H9 (cell line): Measurements from ENCODE around the gene CASD1. TPM values are rescaled to one million over a fixed set of nuclear protein-coding genes. Genes with fewer than 3 reads are reported as not detected.

ENCODE experiments used
- DNase-seq: peaks from one replicate; pipeline ENCODE4 v3.0.0-alpha.2; 2017
- H2AFZ ChIP-seq: one replicate; pipeline ENCODE4 v1.6.1; 2013; ENCODE audit warnings: mild to moderate bottlenecking, low read length, control low read depth, moderate library complexity
- H2AK5ac ChIP-seq: 2 replicates; pipeline ENCODE4 v1.6.1; 2013; ENCODE audit warnings: low read length, control low read depth, mixed read lengths; ENCODE audit not compliant: insufficient read length
- H2BK120ac ChIP-seq: one replicate; pipeline ENCODE4 v1.6.1; 2013; ENCODE audit warnings: low read depth, mild to moderate bottlenecking, low read length, control low read depth, inconsistent platforms; ENCODE audit not compliant: poor library complexity, severe bottlenecking
- H2BK12ac ChIP-seq: 2 replicates; pipeline ENCODE4 v1.6.1; 2013; ENCODE audit warnings: low read length, control low read depth, mixed read lengths, low read depth; ENCODE audit not compliant: insufficient read length
- H2BK15ac ChIP-seq: 2 replicates; pipeline ENCODE4 v1.6.1; 2013; ENCODE audit warnings: low read depth, low read length, control low read depth
- H2BK20ac ChIP-seq: one replicate; pipeline ENCODE4 v1.6.1; 2013; ENCODE audit warnings: low read depth, mild to moderate bottlenecking, low read length, control low read depth, inconsistent platforms; ENCODE audit not compliant: poor library complexity, severe bottlenecking
- H2BK5ac ChIP-seq: 2 replicates; pipeline ENCODE4 v1.6.1; 2013; ENCODE audit warnings: low read length, control low read depth, mixed read lengths; ENCODE audit not compliant: insufficient read length
- H3K14ac ChIP-seq: 2 replicates; pipeline ENCODE4 v1.6.1; 2013; ENCODE audit warnings: low read length, control low read depth; ENCODE audit not compliant: insufficient read depth
- H3K18ac ChIP-seq: 2 replicates; pipeline ENCODE4 v1.6.1; 2013; ENCODE audit warnings: low read depth, mild to moderate bottlenecking, mixed read lengths, low read length, control low read depth; ENCODE audit not compliant: insufficient read length
- H3K23ac ChIP-seq: 2 replicates; pipeline ENCODE4 v1.6.1; 2013; ENCODE audit warnings: low read length, control low read depth, mixed read lengths, low read depth; ENCODE audit not compliant: insufficient read length
- H3K23me2 ChIP-seq: 2 replicates; pipeline ENCODE4 v1.6.1; 2013; ENCODE audit warnings: low read depth, mild to moderate bottlenecking, mixed read lengths, low read length, control low read depth; ENCODE audit not compliant: insufficient read length, poor library complexity, severe bottlenecking
- H3K27ac ChIP-seq: 2 replicates; pipeline ENCODE4 v1.5.1; 2013; ENCODE audit warnings: low read length, control low read depth, mixed read lengths, low read depth; ENCODE audit not compliant: insufficient read length
- H3K27me3 ChIP-seq: 2 replicates; pipeline ENCODE4 v1.6.1; 2013; ENCODE audit warnings: low read length, control low read depth, inconsistent platforms; ENCODE audit not compliant: insufficient read depth
- H3K4ac ChIP-seq: 2 replicates; pipeline ENCODE4 v1.6.1; 2013; ENCODE audit warnings: low read depth, mild to moderate bottlenecking, control low read depth, inconsistent platforms, low read length, moderate library complexity
- H3K4me1 ChIP-seq: 2 replicates; pipeline ENCODE4 v1.6.1; 2013; ENCODE audit warnings: low read length, control low read depth, inconsistent platforms; ENCODE audit not compliant: insufficient read depth
- H3K4me2 ChIP-seq: 2 replicates; pipeline ENCODE4 v1.6.1; 2013; ENCODE audit warnings: low read length, control low read depth, mixed read lengths; ENCODE audit not compliant: insufficient read length, insufficient read depth
- H3K56ac ChIP-seq: 2 replicates; pipeline ENCODE4 v1.6.1; 2013; ENCODE audit warnings: low read depth, mild to moderate bottlenecking, mixed read lengths, low read length, control low read depth; ENCODE audit not compliant: insufficient read length
- H3K79me1 ChIP-seq: 2 replicates; pipeline ENCODE4 v1.6.1; 2013; ENCODE audit warnings: low read depth, mild to moderate bottlenecking, moderate library complexity, low read length, control low read depth, inconsistent platforms; ENCODE audit not compliant: insufficient read depth, poor library complexity, severe bottlenecking
- H3K79me2 ChIP-seq: 2 replicates; pipeline ENCODE4 v1.6.1; 2013; ENCODE audit warnings: low read length, control low read depth, inconsistent platforms; ENCODE audit not compliant: insufficient read depth
- H3K9ac ChIP-seq: 2 replicates; pipeline ENCODE4 v1.6.1; 2013; ENCODE audit warnings: low read length, control low read depth, mixed read lengths; ENCODE audit not compliant: insufficient read length; ENCODE audit errors: extremely low read depth
- H3K9me3 ChIP-seq: one replicate; pipeline ENCODE4 v1.6.1; 2013; ENCODE audit warnings: low read depth, low read length, inconsistent platforms; ENCODE audit not compliant: control insufficient read depth
- H3T11ph ChIP-seq: one replicate; pipeline ENCODE4 v1.6.1; 2013; ENCODE audit warnings: mild to moderate bottlenecking, low read length, control low read depth, inconsistent platforms
- H4K20me1 ChIP-seq: one replicate; pipeline ENCODE4 v1.6.1; 2013; ENCODE audit not compliant: control insufficient read depth, insufficient read length, insufficient read depth
- H4K5ac ChIP-seq: 2 replicates; pipeline ENCODE4 v1.6.1; 2013; ENCODE audit warnings: low read depth, mild to moderate bottlenecking, mixed read lengths, low read length, control low read depth; ENCODE audit not compliant: insufficient read length
- H4K8ac ChIP-seq: replicated peaks from 2 replicates; pipeline ENCODE4 v1.6.1; 2013; ENCODE audit warnings: low read length, control low read depth, mixed read lengths, low read depth; ENCODE audit not compliant: insufficient read length
- H4K91ac ChIP-seq: 2 replicates; pipeline ENCODE4 v1.6.1; 2013; ENCODE audit warnings: low read depth, mild to moderate bottlenecking, moderate library complexity, mixed read lengths, low read length, control low read depth; ENCODE audit not compliant: insufficient read length
- H3K27ac Mint-ChIP-seq, 3 experiments: 2 replicates in 2 of 3; 3 replicates in 1 of 3; pipeline ENCODE4 v1.8.0; 2020 to 2021; ENCODE audit warnings: mixed read lengths in 3 of 3, mild to moderate bottlenecking in 1 of 3, moderate library complexity in 1 of 3
- H3K27me3 Mint-ChIP-seq: 2 replicates; pipeline ENCODE4 v1.8.0; 2021; ENCODE audit warnings: low read depth, mild to moderate bottlenecking, moderate library complexity, mixed read lengths
- H3K36me3 Mint-ChIP-seq, 3 experiments: 2 replicates in 2 of 3; 3 replicates in 1 of 3; pipeline ENCODE4 v1.8.0; 2020 to 2021; ENCODE audit warnings: low read depth in 3 of 3, mixed read lengths in 3 of 3; ENCODE audit not compliant: insufficient read depth in 1 of 3
- H3K4me1 Mint-ChIP-seq, 2 experiments: 2 replicates each; pipeline ENCODE4 v1.8.0; 2020; ENCODE audit warnings: mixed read lengths in 2 of 2
- H3K4me3 Mint-ChIP-seq, 2 experiments: 2 replicates in 1 of 2; 3 replicates in 1 of 2; pipeline ENCODE4 v1.8.0; 2020 to 2021; ENCODE audit warnings: mild to moderate bottlenecking in 2 of 2, mixed read lengths in 2 of 2, moderate library complexity in 1 of 2
- H3K9me3 Mint-ChIP-seq, 2 experiments: 2 replicates in 1 of 2; 3 replicates in 1 of 2; pipeline ENCODE4 v1.8.0; 2020; ENCODE audit warnings: mild to moderate bottlenecking in 2 of 2, mixed read lengths in 2 of 2, moderate library complexity in 1 of 2
- WGBS: extraction: QIAGEN DNeasy Blood & Tissue Kit; methylation state at CpG from one replicate; pipeline ENCODE4 v1.1.7; 2013; ENCODE audit warnings: missing lambda C conversion rate, low lambda C conversion rate, mixed read lengths; ENCODE audit not compliant: insufficient read length; ENCODE audit errors: extremely low coverage; 5-methylcytosine and 5-hydroxymethylcytosine counted together
- total RNA-seq: library from RNA; stranded (reverse); gene quantifications from 2 replicates; pipeline ENCODE4 v1.2.1, GENCODE V29; 2021
- TF ChIP-seq, protein P1 (sequence below): fragments of 200-600 bp; sonication (generic); conservative IDR thresholded peaks from 3 replicates; pipeline ENCODE4 v1.8.0; 2021; ENCODE audit warnings: antibody characterized with exemption, mild to moderate bottlenecking

CASD1 gene
- total RNA-seq, 1 experiment from 2014 or later, result 21.6 TPM

DNA sequence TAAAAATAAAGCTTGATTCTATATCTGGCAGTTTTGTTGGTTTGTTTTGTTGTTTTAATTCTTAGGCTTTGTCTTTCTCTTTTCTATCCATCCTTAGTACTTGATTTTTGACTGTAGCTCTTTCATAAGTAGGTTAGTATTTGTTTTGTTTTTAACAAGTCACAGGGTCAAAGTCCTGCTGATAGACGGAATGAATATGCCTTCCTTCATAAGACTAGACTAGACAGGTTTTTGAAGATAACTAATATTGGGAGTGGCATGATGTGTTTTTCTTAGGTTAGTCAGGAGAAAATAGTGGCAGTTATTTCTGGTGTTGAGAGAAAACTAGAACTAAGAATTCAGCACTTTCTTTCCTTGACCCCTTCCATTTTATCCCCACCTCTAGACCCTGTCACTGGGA lies 50.4 kb downstream of the CASD1 start:
- no peak overlapping the region for H4K5ac ChIP-seq
- H3K9me3 Mint-ChIP-seq, result no peaks in the 10 kb centered on the region
- H2BK15ac ChIP-seq, result no peak overlapping the region
- no peak overlapping the region for H3K4me2 ChIP-seq
- H3K27ac Mint-ChIP-seq, result no peak overlapping the region; a peak in 1 of 7 replicates
- no peak overlapping the region for H3K4me3 Mint-ChIP-seq
- no peaks in the 10 kb centered on the region for H3K79me1 ChIP-seq
- H3K23ac ChIP-seq, result no peak overlapping the region
- no peak for DNase-seq
- H3K4ac ChIP-seq, result no peak overlapping the region
- no peaks in the 10 kb centered on the region for H3K27me3 Mint-ChIP-seq
- no peak overlapping the region for H4K8ac ChIP-seq
- no peaks in the 10 kb centered on the region for H3K4me1 Mint-ChIP-seq
- H4K20me1 ChIP-seq, result no peaks in the 10 kb centered on the region
- H4K91ac ChIP-seq, result no peak overlapping the region
- no peak overlapping the region for H3K18ac ChIP-seq
- no peaks in the 10 kb centered on the region for H3K4me1 ChIP-seq
- no peak overlapping the region for H2BK5ac ChIP-seq
- H2AFZ ChIP-seq, result no peak overlapping the region
- no CpG with 5 or more reads among the region's 1 CpG for WGBS
- no peak overlapping the region for H2AK5ac ChIP-seq
- no peak overlapping the region for H2BK20ac ChIP-seq
- H2BK12ac ChIP-seq, result no peak overlapping the region
- H3K27me3 ChIP-seq, result no peaks in the 10 kb centered on the region
- H3K56ac ChIP-seq, result no peak overlapping the region
- no peaks in the 10 kb centered on the region for H3K79me2 ChIP-seq
- no peak overlapping the region for H3K9ac ChIP-seq
- H3K23me2 ChIP-seq, result no peaks in the 10 kb centered on the region
- no peaks in the 10 kb centered on the region for H3K9me3 ChIP-seq
- TF ChIP-seq, protein P1, sequence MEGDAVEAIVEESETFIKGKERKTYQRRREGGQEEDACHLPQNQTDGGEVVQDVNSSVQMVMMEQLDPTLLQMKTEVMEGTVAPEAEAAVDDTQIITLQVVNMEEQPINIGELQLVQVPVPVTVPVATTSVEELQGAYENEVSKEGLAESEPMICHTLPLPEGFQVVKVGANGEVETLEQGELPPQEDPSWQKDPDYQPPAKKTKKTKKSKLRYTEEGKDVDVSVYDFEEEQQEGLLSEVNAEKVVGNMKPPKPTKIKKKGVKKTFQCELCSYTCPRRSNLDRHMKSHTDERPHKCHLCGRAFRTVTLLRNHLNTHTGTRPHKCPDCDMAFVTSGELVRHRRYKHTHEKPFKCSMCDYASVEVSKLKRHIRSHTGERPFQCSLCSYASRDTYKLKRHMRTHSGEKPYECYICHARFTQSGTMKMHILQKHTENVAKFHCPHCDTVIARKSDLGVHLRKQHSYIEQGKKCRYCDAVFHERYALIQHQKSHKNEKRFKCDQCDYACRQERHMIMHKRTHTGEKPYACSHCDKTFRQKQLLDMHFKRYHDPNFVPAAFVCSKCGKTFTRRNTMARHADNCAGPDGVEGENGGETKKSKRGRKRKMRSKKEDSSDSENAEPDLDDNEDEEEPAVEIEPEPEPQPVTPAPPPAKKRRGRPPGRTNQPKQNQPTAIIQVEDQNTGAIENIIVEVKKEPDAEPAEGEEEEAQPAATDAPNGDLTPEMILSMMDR, result no peak
- H3K27ac ChIP-seq, result no peak overlapping the region
- H3K36me3 Mint-ChIP-seq, result peaks cover 0 to 7% (median 4%) of the 10 kb centered on the region in 3 experiments; a peak in 3 of 7 replicates
- no peak overlapping the region for H3T11ph ChIP-seq
- H2BK120ac ChIP-seq, result no peak overlapping the region
- no peak overlapping the region for H3K14ac ChIP-seq
